Endometrial microvascular endothelial cells (primary cell): ENCODE data around the gene CIRBP. TPM values are rescaled to one million over a fixed set of nuclear protein-coding genes. Genes with fewer than 3 reads are reported as not detected.

ENCODE experiments used
- in situ Hi-C: cut with HindIII; loops from 2 replicates; pipeline ENCODE4 v1.10.0; 2017; ENCODE audit warnings: low sequenced_read_pairs, low pct_unique_long_range_greater_than_20kb; ENCODE audit errors: inconsistent ontology term
- total RNA-seq: library from RNA; depleted of rRNA; stranded (reverse); fragments of >200 nt; gene quantifications from one replicate; pipeline ENCODE4 v1.2.3, GENCODE V29; 2015; ENCODE audit errors: inconsistent ontology term

Gene CIRBP
- total RNA-seq, 1 donor from 2014 or later: 235 TPM

GRCh38 chr19:1274081-1274851, 5.1 kb downstream of the CIRBP start:
- in situ Hi-C loops: no loop called here

DNA sequence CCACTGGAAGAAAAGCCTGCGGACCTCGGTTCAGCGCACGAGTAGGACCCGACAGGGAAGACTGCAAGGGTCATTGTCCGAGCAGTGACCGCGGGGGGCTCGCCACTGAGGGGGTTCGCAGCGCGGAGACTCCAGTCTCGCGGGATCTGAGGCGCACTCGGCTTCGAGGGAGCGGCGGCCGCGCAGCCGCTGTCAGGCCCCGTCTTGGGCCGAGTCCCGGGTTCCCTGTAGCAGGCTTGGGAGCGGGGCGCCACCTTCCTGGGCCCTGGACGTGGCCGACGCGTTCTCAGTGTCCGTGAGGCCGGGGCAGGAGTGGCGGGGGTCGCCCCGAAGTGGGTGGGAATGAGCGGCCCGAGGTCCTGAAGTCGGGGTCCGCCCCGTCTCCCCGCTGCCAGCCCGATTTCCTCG, 5.7 kb downstream of the CIRBP start:
- in situ Hi-C loops: no loop called here

- in situ Hi-C loops: no loop called here
These were observed 6.3 kb downstream of the CIRBP start, which contains the start of gene FAM174C for GRCh38 chr19:1275260-1275975. Gene FAM174C (plus strand): TSS chr19:1275530. CDS start chr19:1275550, 20 bp downstream.

- in situ Hi-C loops: no loop called here
These were observed 7.0 kb downstream of the CIRBP start for GRCh38 chr19:1275976-1276627.

DNA sequence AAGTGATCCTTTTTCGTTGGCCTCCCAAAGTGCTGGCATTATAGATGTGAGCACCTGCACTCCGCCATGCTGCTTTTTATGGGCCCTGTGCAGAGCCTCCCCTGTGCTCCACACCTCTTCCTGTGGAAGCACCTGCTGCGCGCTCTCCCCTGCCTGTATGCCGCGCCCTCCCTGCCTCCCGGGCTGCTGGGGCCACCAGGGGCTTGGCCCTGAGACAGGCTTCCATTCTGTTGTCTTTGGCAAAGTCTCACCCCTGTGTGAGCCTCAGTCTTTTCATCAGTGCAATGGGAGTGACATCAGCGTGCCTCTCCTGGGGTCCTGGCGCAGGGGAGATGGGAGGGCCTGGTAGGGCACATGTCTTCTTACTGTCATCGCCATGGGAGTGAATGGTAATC, 7.5 kb downstream of the CIRBP start:
- in situ Hi-C loops: no loop called here

DNA sequence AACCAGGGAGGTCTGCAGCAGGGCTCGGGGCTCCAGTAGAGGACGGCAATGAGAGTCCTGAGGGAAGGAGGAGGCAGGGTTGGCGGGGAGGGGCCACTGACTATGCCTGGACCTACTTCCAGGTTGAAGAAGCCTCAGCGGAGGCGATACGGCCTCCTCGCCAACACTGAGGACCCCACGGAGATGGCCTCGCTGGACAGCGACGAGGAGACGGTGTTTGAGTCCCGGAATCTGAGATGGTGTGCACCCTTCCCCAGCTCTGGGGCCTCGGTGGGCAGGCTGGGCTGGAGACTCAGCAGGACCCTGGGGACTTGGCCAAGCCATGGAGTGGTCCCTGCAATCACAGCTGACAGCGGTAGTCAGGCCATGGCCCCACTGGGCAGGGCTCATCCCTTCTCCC, 7.9 kb downstream of the CIRBP start:
- in situ Hi-C loops: no loop called here

DNA sequence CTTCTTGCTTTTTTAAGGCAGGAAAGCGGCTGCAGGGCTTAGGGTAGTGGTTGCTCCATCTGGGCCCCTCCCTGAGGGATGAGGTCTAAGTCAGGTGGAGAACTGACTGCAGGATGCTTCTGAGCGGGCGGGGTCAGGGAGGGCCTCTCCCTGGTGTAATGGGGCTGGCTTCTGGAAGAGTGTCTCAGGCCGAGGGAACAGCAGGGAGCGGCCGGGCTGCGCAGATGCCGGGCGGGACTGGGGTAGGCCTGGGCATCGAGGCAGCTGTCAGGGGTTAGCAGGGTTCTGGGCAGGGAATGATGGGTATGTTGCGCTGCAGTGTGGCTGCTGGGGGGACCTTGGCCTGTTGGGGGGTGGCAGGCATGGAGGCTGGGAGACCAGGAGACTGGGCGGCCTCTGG, 8.9 kb downstream of the CIRBP start:
- in situ Hi-C loops: no loop called here

DNA sequence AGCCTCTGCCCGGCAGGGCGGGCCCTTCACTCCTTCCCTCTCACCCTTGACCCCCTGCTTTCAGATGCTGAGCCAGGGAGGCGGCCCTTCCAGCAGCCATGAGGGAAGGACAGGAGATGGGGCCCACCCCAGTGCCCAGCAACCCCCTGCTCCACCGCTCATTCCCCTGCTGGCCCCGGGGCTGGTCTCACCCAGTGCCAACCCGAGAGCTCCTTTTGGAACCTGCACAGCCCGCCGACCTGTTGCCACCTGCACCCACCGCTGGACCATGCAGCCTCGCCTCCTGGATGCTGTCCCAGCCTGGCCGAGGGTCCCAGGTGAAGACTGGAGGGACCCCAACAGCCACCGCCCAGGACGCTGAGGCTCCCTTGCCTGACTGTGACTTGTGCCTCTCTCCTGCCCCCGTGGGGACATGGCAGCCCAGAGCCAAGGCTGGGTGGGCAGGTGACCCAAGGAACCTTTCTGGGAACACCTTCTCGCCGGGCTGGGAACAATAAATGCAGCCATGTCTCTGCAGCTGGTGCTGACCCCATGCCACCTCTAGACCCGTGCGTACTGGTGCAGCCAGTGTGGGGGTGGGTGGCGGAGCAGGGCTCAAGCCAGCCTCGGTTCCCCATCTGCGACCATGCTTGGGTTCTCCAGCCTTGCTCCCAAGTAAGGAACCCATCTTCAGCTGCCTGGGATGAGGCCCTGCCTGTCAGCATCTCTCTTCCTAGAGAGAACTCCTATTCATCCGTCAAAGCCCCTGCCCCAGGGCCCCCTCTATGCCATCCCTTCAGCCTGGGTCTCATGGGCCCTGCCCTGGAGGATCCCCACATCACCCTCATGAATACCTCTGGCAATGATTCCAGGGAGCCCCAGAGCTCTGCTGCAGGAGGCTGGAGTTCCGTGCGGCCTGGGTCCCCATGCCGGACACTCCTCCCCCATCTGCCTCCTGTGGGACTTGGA, 9.9 kb downstream of the CIRBP start:
- in situ Hi-C loops: no loop called here

- in situ Hi-C loops: no loop called here
These were observed 10.7 kb downstream of the CIRBP start for GRCh38 chr19:1279782-1280341.

DNA sequence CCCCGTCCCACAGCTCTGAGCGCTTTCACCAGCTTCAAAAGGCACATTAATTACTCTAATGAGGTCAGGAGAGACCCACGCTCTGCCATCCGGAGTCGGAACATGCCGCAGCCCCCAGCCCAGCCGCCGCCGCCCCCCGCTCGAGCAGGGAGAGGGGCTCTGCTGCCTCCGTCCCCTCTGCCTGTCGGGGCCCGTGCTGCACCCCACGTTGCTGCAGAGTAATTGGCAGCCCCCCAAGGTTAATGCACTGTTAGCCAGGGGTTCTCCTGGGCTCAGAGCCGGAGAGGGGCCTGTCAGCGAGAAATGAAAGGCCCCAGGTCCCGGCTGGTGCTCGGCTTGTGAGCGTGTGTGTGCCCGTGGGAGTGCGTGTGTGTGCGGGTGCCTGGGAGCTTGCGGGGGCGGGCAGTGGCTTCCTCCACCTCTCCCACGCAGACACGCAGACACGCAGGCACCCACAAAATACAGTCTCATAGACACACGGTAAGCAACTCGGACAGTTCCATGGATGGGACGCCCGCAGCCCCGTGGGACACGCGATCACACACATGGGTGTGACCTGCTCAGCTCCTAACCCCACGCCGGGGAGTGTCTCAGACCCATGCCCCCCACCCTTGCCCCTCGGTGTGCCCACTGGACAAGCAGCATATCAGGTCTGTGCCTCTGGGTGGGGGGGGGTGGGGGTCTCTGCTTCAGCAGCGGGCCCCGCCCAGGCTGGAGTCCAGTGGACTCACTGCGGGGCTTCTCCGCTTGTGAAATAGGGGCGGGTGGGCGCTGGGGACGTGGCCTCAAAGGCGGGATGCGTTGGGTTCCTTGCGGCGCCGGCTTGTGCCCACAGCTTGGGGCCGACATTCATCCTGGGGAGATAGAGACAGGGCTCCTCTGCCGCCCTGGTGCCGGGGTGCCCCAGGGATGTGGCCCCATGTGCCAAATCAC, 11.8 kb downstream of the CIRBP start:
- in situ Hi-C loops: no loop called here

DNA sequence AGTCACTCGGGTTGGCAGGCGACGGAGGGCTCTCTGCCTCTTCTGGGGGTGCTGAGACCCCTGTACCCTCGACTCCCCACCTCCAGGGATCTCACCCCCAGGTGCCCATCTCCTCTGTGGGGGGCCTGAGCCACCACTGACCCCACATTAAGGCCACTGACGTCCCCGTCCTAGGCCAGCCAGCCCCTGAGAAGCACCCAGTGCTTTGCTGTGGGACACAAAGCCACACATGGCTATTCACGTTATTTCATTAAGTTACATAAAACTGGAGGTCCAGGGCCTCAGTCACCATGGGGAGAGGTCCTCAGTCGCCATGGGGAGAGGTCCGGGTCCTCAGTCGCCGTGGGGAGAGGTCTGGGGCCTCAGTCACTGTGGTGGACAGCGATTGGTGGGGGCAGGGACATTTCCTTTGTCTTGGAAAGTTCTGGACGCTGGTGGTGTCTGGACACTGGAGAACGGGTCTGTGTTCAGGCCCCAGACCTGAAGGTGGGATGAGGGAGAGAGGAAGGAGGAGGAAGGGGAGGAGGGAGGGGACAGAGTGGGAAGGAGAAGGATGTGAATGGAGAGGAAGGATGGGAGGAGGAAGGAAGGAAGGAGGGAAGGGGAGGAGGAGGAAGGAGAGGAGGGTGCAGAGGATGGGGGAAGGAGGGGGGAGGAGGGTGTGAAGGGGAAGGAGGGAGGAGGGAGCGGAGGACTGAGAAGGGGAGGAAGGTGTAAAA, 12.6 kb downstream of the CIRBP start:
- in situ Hi-C loops: no loop called here

GRCh38 chr19:1282588-1283206, 13.6 kb downstream of the CIRBP start:
- in situ Hi-C loops: no loop called here

- in situ Hi-C loops: no loop called here
These were observed 14.2 kb downstream of the CIRBP start for GRCh38 chr19:1283207-1283916.

DNA sequence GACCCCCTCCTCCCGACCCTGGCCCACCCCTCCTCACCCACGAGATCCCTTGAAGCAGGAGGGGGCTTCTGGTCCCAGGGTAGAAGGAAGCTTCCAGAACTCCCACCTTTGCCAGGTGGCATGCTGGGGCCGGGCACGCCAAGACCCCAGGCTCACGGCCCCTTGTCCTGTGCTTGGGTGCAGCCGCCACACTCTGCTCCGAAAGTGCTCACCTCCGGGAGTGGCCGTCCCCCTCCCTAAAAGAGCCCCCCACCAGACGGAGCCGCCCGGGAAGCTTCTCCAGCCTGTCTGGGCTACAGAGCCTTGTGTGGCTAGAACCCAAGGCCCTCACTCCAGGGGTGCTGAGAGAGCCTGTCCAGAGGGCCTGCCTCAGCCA, 14.8 kb downstream of the CIRBP start:
- in situ Hi-C loops: no loop called here

DNA sequence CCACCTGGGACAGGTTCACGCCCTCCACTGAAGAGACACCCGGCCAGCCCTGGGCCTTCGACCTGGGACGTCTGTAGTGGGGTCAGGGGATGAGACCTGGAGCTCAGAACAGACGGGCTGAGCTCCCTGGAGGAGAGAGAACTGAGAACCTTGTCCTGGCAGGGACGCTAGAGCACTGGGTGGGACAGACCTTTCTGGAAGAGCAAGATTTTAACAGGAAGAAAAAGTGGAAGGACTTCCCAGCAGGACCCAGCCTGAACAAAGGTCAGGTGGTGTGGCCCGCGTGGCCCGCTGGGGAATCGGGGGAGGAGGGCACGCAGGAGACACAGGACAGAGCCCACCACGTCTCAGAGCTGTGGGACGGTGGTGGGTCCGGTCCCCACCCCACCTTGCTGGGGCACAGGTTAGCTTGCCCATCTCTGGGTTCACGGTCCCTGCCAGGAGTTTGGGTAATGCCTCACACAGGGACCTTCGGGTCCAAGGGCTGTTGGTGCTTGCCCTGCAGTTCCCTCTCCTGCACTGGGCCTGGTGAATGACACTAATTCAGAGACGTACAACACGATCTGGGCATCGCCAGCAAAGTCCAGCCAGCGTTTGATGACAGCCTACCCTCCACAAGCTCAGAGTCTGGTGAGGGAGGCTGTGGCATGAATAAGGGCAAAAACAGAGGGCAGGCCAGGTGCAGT, 15.3 kb downstream of the CIRBP start:
- in situ Hi-C loops: no loop called here
